GM13976 (cell line): ENCODE data around the gene APOBEC3G.
"Not testable (repeated sequence)": the region's sequence is repeated elsewhere in the genome, so short reads cannot be mapped to it uniquely, and the experiment has no call there.

ENCODE experiments used
- DNase-seq: peaks from one replicate; pipeline ENCODE4 v3.0.0; 2012; ENCODE audit warnings: low spot score
- in situ Hi-C: fragments of 300-500 bp; cut with MboI; formaldehyde crosslinking; loops from one replicate; pipeline ENCODE4 v1.12.0; 2022; ENCODE audit warnings: low sequenced_read_pairs, mixed read lengths, inconsistent platforms; ENCODE audit not compliant: unreplicated experiment
- TF ChIP-seq, protein P1 (sequence below): IDR thresholded peaks from 2 replicates; pipeline ENCODE4 v1.5.1; 2012; ENCODE audit warnings: borderline replicate concordance, mild to moderate bottlenecking; ENCODE audit not compliant: insufficient read depth; ENCODE audit errors: extremely low read depth, missing control alignments, control extremely low read depth

APOBEC3G gene

DNA sequence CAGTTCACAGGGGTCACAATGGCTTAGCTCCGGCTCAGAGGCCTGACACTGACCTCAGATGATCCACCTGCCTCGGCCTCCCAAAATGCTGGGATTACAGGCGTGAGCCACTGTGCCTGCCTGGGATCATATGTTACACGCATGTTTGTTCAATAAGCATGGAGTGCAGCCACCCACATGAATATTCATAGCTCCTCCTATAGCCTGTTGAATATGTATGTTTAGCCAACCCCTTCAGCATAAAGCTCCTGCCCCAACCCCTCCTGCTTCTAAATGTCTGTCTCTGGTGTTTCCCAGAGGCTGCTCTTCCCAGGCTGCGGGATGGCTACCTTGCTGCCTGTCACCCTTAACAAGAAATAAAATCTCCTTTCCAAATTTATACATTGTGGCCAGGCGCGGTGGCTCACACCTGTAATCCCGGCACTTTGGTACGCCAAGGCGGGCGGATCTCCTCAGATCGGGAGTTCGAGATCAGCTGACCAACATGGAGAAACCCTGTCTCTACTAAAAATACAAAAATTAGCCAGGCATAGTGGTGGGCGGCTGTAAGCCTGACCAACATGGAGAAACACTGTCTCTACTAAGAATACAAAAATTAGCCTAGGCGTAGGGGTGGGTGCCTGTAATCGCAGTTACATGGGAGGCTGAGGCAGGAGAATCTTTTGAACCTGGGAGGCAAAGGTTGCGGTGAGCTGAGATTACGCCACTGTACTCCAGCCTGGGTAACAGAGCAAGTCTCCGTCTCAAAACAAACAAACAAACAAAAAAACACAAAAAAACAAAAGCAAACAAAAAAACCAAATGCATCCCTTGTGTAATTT is 37.6 kb upstream of the APOBEC3G start:
- TF ChIP-seq, protein P1, sequence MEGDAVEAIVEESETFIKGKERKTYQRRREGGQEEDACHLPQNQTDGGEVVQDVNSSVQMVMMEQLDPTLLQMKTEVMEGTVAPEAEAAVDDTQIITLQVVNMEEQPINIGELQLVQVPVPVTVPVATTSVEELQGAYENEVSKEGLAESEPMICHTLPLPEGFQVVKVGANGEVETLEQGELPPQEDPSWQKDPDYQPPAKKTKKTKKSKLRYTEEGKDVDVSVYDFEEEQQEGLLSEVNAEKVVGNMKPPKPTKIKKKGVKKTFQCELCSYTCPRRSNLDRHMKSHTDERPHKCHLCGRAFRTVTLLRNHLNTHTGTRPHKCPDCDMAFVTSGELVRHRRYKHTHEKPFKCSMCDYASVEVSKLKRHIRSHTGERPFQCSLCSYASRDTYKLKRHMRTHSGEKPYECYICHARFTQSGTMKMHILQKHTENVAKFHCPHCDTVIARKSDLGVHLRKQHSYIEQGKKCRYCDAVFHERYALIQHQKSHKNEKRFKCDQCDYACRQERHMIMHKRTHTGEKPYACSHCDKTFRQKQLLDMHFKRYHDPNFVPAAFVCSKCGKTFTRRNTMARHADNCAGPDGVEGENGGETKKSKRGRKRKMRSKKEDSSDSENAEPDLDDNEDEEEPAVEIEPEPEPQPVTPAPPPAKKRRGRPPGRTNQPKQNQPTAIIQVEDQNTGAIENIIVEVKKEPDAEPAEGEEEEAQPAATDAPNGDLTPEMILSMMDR = no peak
- no peak for DNase-seq
- in situ Hi-C loops = no loop called here

DNA sequence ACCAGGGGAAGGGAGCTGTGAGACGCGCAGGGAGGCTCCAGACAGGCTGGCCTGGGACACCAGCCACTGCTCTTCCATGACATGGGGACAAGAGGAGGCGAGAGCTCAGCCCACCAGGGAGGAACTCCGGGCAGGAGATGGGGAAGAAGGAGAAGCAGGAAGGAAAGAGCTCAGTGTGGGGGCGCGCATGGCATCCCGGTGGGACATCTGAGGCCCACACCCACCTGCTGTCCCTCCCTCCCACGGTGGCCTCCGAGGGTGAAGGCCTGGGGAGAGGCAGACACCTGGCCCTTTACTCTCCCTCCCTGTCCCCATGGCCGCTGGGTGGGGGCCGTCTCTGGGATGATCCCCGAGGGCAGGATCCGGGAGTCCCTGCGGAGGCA is 36.9 kb upstream of the APOBEC3G start:
- DNase-seq, in situ Hi-C loops: not testable (repeated sequence)

DNA sequence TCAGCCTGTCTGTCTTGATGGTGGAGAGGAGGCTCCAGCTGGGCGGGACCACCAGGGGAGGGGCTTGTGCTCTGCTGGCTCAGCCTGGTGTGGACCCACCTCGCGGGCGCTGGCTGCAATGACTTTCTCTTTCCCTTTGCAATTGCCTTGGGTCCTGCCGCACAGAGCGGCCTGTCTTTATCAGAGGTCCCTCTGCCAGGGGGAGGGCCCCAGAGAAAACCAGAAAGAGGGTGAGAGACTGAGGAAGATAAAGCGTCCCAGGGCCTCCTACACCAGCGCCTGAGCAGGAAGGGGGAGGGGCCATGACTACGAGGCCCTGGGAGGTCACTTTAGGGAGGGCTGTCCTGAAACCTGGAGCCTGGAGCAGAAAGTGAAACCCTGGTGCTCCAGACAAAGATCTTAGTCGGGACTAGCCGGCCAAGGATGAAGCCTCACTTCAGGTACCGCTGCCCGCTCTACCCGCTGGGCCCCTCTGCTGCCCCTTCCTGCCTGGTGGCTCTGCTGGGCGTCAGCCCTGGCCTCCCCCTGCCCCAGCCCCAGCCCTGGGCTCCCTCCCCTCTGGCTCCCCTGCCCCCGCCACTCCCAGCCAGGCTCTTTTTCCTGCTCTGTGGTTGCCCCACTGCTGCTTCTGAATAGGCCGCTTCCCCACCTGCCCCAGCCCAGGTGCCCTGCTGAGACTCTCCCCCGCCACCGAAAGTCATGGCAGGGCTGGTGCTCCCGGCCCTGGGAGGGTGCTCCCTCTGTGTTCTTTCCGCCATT is 36.4 kb upstream of the APOBEC3G start, which contains the start of gene APOBEC3F:
APOBEC3F (plus strand) TSS at position 327 of the 759 bp plus-strand sequence; CDS start at position 424, 97 bp downstream.
- in situ Hi-C loops, DNase-seq: not testable (repeated sequence)

DNA sequence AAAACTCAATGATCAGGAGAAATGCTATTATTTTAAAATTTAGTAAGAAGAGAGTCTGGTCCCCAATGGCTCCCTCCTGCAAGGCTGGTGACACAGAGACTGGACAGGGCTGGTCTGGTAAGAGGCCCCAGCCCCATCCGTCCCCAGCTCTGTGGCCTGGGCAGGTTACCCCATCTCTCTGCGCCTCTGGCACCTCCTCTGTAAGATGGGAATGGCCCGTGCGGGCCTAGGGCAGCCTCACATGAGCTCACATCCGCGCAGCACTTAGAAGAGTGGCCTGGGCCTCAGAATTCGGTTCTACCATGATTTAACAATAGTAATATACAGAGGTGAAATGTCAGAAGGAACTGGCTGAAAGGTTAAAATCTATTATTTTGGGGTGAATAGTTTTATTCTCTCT is 35.2 kb upstream of the APOBEC3G start:
- in situ Hi-C loops = no loop called here
- DNase-seq = no peak
- TF ChIP-seq, protein P1 = no peak

DNA sequence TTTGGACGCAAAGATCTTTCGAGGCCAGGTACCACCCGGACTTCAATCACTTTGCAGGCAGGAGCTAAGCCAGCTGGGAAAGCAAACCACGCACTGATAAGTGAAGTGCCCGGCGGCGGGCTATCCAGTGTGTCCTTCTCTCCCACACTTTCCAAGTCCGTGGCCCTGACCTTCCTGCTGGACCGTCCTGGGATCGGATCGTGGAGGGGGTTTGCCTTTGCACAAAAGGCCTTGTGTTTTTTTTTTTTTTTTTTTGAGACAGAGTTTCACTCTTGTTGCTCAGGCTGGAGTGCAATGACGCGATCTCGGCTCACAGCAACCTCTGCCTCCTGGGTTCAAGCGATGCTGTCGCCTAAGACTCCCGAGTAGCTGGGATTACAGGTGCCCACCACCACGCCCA is 34.0 kb upstream of the APOBEC3G start:
- DNase-seq, in situ Hi-C loops: not testable (repeated sequence)

DNA sequence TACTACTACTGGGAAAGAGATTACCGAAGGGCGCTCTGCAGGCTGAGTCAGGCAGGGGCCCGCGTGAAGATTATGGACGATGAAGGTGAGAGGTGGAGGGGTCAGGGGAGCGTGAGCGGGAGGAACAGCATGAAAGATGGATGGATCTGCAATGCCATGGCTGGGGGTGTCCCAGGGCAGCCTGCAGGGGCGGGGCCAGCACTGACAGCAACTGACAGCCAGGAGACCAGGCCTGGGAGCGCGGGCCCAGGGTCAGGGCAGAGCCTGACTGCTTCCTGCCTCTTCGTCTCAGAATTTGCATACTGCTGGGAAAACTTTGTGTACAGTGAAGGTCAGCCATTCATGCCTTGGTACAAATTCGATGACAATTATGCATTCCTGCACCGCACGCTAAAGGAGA is 31.9 kb upstream of the APOBEC3G start:
- in situ Hi-C loops, DNase-seq: not testable (repeated sequence)

DNA sequence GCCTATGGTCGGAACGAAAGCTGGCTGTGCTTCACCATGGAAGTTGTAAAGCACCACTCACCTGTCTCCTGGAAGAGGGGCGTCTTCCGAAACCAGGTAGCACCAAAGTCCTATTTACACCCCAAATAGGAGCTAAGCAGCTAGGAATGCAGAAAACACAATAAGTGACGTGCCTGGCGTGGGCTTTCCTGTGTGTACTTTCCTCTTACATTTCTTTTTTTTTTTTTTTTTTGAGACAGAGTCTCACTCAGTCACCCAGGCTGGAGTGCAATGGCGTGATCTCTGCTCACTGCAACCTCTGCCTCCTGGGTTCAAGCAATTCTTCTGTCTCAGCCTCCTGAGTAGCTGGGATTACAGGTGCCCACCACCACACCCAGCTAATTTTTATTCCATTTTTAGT is 27.6 kb upstream of the APOBEC3G start:
- in situ Hi-C loops, DNase-seq: not testable (repeated sequence)

DNA sequence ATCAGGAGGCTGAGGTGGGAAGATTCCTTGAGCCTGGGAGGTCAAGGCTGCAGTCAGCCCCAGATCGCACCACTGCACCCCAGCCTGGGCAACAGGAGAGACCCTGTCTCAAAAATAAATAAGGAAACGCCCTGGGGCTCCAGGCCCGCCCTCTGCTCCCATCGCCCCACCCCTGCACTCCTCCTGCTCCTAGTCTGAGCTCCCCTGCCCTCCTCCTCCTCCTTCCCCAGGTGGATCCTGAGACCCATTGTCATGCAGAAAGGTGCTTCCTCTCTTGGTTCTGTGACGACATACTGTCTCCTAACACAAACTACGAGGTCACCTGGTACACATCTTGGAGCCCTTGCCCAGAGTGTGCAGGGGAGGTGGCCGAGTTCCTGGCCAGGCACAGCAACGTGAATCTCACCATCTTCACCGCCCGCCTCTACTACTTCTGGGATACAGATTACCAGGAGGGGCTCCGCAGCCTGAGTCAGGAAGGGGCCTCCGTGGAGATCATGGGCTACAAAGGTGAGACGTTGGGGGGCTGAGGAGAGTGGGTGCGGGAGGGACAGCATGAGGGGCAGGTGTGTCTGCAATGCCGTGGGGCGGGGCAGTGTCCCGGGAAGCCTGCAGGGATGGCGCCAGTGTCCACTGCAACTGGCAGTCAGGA is 25.1 kb upstream of the APOBEC3G start:
- in situ Hi-C loops = not testable (repeated sequence)

DNA sequence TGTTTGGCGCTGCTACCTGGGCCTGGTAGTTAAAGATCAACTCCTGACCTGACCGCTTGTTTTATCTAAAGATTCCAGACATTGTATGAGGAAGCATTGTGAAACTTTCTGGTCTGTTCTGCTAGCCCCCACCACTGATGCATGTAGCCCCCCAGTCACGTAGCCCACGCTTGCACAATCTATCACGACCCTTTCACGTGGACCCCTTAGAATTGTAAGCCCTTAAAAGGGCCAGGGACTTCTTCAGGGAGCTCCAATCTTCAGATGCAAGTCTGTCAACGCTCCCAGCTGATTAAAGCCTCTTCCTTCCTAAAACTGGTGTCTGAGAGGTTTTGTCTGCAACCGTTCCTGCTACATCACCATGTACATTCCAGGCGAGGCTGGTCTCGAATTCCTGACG is 21.4 kb upstream of the APOBEC3G start:
- in situ Hi-C loops = no loop called here
- TF ChIP-seq, protein P1 = no peak
- no peak for DNase-seq

More for the DNA sequence above, 25.1 kb upstream of the APOBEC3G start:
- DNase-seq = not testable (repeated sequence)

DNA sequence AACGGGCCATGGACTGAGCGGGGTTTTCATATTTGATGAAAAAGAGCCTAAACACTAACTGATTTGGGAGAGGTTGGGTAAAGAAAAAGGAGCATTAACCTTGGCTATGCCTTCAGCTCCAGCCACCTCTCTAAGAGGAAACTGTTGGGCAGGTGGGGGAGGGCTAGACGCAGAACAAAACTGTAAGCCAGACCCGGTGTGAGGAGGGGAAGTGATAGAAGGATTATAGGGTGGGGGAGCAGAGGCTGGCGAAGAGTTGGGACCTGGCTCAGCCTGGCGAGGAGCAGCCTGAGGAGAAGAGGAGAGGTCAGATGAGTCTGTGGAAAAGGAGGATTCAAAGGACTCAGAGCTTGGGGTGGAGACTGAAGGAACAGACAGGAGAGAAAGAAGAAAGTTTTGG is 15.8 kb upstream of the APOBEC3G start:
- in situ Hi-C loops, DNase-seq: not testable (repeated sequence)

DNA sequence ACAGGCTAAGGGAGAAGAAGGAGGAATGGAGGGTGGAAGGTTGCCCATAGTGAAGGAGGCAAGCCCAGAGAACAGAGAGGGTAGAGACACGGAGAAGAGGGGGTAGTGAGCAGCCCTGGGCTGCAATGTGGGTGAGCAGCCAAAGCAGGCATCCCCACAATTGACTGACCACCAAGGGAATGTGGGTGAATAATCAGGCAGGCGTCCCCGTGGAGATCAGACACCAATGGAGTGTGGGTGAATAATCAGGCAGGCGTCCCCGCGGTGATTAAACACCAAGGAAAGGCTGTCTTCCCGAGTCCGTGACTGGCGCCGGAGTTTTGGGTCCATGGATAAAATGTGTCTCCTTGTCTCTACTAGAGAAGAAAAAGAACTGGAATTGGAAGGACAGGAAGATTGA is 15.1 kb upstream of the APOBEC3G start:
- in situ Hi-C loops = not testable (repeated sequence)

DNA sequence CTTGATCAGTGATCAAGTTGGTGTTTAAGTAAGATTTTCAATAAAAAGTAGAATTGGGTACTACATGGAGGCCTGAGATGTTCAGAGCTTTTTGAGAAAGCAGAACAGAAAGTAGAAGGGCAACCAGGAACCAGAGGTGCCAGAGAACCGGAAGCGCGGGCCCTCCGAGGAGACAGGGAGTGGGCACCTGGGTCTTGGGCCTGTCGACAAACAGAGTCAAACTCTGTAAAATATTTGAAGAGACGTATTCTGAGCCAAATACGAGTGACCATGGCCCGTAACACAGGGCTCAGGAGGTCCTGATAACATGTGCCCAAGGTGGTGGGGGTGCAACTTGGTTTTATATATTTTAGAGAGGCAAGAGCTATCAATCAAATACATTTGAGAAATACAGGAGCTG is 13.2 kb upstream of the APOBEC3G start:
- not testable (repeated sequence) for DNase-seq

More for the DNA sequence above, 15.1 kb upstream of the APOBEC3G start:
- DNase-seq = not testable (repeated sequence)

DNA sequence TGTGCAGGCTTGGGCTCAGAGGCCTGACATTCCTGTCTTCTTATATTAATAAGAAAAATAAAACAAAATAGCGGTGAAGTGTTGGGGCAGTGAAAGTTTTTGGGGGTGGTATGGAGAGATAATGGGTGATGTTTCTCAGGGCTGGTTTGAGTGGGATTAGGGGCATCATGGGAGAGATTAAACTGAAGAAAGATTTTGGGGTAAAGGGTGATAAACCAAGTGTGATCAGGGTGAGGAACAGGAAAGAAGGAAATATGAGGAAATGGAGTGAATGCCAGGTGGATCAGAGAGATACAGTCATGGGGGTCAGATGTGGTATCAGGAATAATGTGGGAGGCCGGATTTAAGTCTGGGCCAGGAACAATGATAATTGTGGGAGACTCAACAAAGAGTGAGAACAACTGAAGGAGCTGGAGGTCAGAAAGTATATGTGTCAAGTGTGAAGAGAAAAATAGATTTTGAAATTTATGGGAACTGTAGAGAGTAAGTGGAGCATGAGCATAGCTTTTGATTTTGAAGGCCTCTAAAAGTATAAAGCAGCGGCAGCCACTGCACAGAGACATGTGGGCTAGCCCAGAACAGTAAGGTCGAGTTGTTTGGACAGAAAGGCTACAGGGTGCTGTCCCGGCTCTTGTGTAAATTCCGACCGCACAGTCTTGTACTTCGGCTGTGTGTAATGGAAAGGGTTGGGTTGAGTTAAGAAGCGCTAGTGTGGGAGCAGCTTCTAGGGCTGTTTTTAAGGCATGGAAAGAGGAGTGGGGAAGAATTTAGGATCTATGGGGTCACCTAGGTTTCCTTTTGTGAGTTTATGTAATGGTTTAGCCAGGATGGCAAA is 10.4 kb upstream of the APOBEC3G start:
- in situ Hi-C loops, DNase-seq: not testable (repeated sequence)

More for the DNA sequence above, 13.2 kb upstream of the APOBEC3G start:
- in situ Hi-C loops = not testable (repeated sequence)
